ENCODE data around the gene SEMA6D. TPM values are rescaled to one million over a fixed set of nuclear protein-coding genes. Genes with fewer than 3 reads are reported as not detected.

The SEMA6D gene
- total and polyA plus RNA-seq, 10 of the 15 experiments (the other 5 are each of a cell fraction or from before 2014, with no cell fraction given), result 0.01 to 0.52 (median 0.09) TPM; not detected in 6

DNA sequence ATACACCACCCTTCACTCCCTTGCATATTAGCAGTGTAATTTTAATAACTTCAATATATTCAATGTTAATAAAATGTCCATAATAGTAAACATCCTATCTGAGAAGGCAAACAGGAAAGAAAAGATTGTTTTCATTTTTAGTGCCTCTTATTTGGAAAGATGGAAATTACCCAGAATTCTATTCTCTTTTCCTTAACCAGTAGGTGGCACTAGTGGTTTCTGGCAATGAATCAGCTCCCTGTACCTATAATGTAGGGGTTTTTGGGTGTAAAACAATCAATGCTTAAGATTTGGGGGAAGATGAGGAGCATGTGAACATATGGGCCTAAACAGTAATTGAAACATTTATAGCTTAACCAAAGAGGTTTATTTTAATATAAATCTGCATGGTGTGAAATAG lies 5.7 kb upstream of the SEMA6D start:
- no peak overlapping the region for H3K4me3 ChIP-seq
- DNase-seq (ENCODE audit: low read depth, low spot score) (no peak), ATAC-seq (no peak), FAIRE-seq (peak; percentile 23)
- ChIA-PET POLR2A (no interaction called here), SMC1A (ENCODE audit: uncharacterized antibody, unreplicated experiment) (interaction anchor here (1.5 to 2.8 kb wide), 3 partner anchors 272 to 515 kb away, joined by 4 to 15 read pairs (median 6); no protein-coding TSS in a partner anchor), CTCF (interaction anchor here (0.5 to 4.4 kb wide), 18 partner anchors 9 to 575 kb away, joined by 3 to 62 read pairs (median 4); no protein-coding TSS in a partner anchor), RAD21 (ENCODE audit: unreplicated experiment) (interaction anchor here (1.7 to 2.5 kb wide), 3 partner anchors 201 to 373 kb away, joined by 5 to 19 read pairs (median 7); no protein-coding TSS in a partner anchor)
- no peak overlapping the region for H3K4me2 ChIP-seq (ENCODE audit: control insufficient read depth, insufficient read depth)
- no peak overlapping the region for H3K9ac ChIP-seq (ENCODE audit: control insufficient read depth, insufficient read depth, low read length)
- H2AFZ ChIP-seq (ENCODE audit: control insufficient read depth, low read depth, low read length), result no peak overlapping the region; the same call in 1 of the 2 replicates
- intact Hi-C loops (cut with micrococcal nuclease; ENCODE audit: unreplicated experiment) (loop anchor here (1.0 kb wide), 1 partner anchor 277 kb away; no protein-coding TSS in a partner anchor), in situ Hi-C loops (cut with MboI) (no loop called here)
- H3K9me3 ChIP-seq (replicated peaks; ENCODE audit: control insufficient read depth, insufficient read depth, low read length), result no peaks in the 10 kb centered on the region
- peaks cover 0 to 1% of the 10 kb centered on the region in 2 experiments; a peak in 2 of 4 replicates for H3K27me3 ChIP-seq (replicated peaks in 1 of 2; ENCODE audit: control insufficient read depth in 2 of 2, insufficient read depth in 2 of 2, low read length in 1 of 2)
- no peak overlapping the region for H3K27ac ChIP-seq (ENCODE audit: control insufficient read depth, insufficient read depth)
- H3K79me2 ChIP-seq (ENCODE audit: control insufficient read depth, insufficient read depth, low read length), result no peaks in the 10 kb centered on the region
- no peaks in the 10 kb centered on the region for H3K4me1 ChIP-seq (ENCODE audit: control insufficient read depth, insufficient read depth, low read length)
- TF ChIP-seq ZNF24 (IDR thresholded peaks at IDR 0.05), result no peak
- TF ChIP-seq MTA2 (IDR thresholded peaks at IDR 0.05; ENCODE audit: low read depth), result no peak
- TF ChIP-seq SMARCA5 (IDR thresholded peaks at IDR 0.05), result no peak
- peak; percentile 83 for TF ChIP-seq RAD21 (IDR thresholded peaks at IDR 0.05; ENCODE audit: insufficient read depth, low read depth, low read length)
- no peak for TF ChIP-seq PAX5 (IDR thresholded peaks at IDR 0.05; ENCODE audit: borderline replicate concordance, low read depth, low read length)
- TF ChIP-seq TCF3 (IDR thresholded peaks at IDR 0.05; ENCODE audit: borderline replicate concordance, insufficient read depth, low read depth, low read length), result no peak
- no peak for TF ChIP-seq LARP7 (IDR thresholded peaks at IDR 0.05)
- no peak for TF ChIP-seq SREBF1 (IDR thresholded peaks at IDR 0.05; ENCODE audit: low read length)
- TF ChIP-seq, protein P1, sequence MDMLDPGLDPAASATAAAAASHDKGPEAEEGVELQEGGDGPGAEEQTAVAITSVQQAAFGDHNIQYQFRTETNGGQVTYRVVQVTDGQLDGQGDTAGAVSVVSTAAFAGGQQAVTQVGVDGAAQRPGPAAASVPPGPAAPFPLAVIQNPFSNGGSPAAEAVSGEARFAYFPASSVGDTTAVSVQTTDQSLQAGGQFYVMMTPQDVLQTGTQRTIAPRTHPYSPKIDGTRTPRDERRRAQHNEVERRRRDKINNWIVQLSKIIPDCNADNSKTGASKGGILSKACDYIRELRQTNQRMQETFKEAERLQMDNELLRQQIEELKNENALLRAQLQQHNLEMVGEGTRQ (IDR thresholded peaks at IDR 0.05; ENCODE audit: borderline replicate concordance, low read depth, low read length), result no peak
- TF ChIP-seq, protein P2, sequence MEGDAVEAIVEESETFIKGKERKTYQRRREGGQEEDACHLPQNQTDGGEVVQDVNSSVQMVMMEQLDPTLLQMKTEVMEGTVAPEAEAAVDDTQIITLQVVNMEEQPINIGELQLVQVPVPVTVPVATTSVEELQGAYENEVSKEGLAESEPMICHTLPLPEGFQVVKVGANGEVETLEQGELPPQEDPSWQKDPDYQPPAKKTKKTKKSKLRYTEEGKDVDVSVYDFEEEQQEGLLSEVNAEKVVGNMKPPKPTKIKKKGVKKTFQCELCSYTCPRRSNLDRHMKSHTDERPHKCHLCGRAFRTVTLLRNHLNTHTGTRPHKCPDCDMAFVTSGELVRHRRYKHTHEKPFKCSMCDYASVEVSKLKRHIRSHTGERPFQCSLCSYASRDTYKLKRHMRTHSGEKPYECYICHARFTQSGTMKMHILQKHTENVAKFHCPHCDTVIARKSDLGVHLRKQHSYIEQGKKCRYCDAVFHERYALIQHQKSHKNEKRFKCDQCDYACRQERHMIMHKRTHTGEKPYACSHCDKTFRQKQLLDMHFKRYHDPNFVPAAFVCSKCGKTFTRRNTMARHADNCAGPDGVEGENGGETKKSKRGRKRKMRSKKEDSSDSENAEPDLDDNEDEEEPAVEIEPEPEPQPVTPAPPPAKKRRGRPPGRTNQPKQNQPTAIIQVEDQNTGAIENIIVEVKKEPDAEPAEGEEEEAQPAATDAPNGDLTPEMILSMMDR (IDR thresholded peaks at IDR 0.05 in 2 of 3, conservative IDR thresholded peaks at IDR 0.05 in 1 of 3; ENCODE audit: control insufficient read depth in 2 of 3, extremely low read depth in 1 of 3, insufficient read depth in 1 of 3, low read depth in 3 of 3, low read length in 3 of 3), result peak; percentile 27 to 48 (median 42); a peak in 4 of 6 replicates
- TF ChIP-seq ZBED1 (IDR thresholded peaks at IDR 0.05; ENCODE audit: borderline replicate concordance), result no peak
- no peak for TF ChIP-seq POLR2A (IDR thresholded peaks at IDR 0.05; ENCODE audit: low read depth, low read length)
- TF ChIP-seq RAD51 (IDR thresholded peaks at IDR 0.05), result no peak
- no peak for TF ChIP-seq POLR2AphosphoS2 (IDR thresholded peaks at IDR 0.05; ENCODE audit: low read depth, low read length)
- TF ChIP-seq SMC3 (IDR thresholded peaks at IDR 0.05; ENCODE audit: borderline replicate concordance, low read length), result peak; percentile 66; the same call in 1 of the 2 replicates
- TF ChIP-seq ZNF217 (IDR thresholded peaks at IDR 0.05), result no peak
- no peak for TF ChIP-seq TARDBP (IDR thresholded peaks at IDR 0.05; ENCODE audit: borderline replicate concordance)
- TF ChIP-seq ASH2L (IDR thresholded peaks at IDR 0.05; ENCODE audit: borderline replicate concordance, low read depth), result no peak
- TF ChIP-seq E4F1 (IDR thresholded peaks at IDR 0.05; ENCODE audit: borderline replicate concordance, partially characterized antibody), result no peak
- no peak for TF ChIP-seq YBX1 (IDR thresholded peaks at IDR 0.05)
- no peak for TF ChIP-seq NFIC (IDR thresholded peaks at IDR 0.05; ENCODE audit: low read depth, low read length)
- no peaks in the 10 kb centered on the region for H3K36me3 ChIP-seq (ENCODE audit: control insufficient read depth in 2 of 2, insufficient read depth in 2 of 2, low read length in 1 of 2)
- no TSS peak for BruUV-seq (replicated peaks)
- no peaks in the 10 kb centered on the region for H4K20me1 ChIP-seq (ENCODE audit: control insufficient read depth, insufficient read depth)
